ENCODE measurements around the gene GNAT1.

GRCh38 chr3:50154840-50155490 is 36.4 kb upstream of the GNAT1 start, which contains the start of gene SEMA3F:
- TF ChIP-seq IRF9 (CRISPR knock-in tag; IDR thresholded peaks at IDR 0.05; ENCODE audit: borderline replicate concordance): no peak
- no peak for TF ChIP-seq ZNF207 (IDR thresholded peaks at IDR 0.05; ENCODE audit: borderline replicate concordance)
- peak; percentile 97 for TF ChIP-seq RAD21 (CRISPR knock-in tag; IDR thresholded peaks at IDR 0.05)
- TF ChIP-seq HNF4G (IDR thresholded peaks at IDR 0.05; ENCODE audit: borderline replicate concordance, low read depth, low read length): no peak
- no peak for TF ChIP-seq HNF4G (CRISPR knock-in tag; IDR thresholded peaks at IDR 0.05; ENCODE audit: borderline replicate concordance, low read depth)
- no peak for TF ChIP-seq ZFP37 (CRISPR knock-in tag; IDR thresholded peaks at IDR 0.05; ENCODE audit: borderline replicate concordance)
- no peak for TF ChIP-seq ZNF550 (CRISPR knock-in tag; IDR thresholded peaks at IDR 0.05; ENCODE audit: borderline replicate concordance)
- TF ChIP-seq ZBTB43 (CRISPR knock-in tag; conservative IDR thresholded peaks at IDR 0.05): 0 out of 2 replicates have a peak, but pooled peaks have one; percentile 46
- TF ChIP-seq JUN (CRISPR knock-in tag; IDR thresholded peaks at IDR 0.05): no peak
- no peak for TF ChIP-seq GABPA (IDR thresholded peaks at IDR 0.05; ENCODE audit: low read depth, low read length)
- no peak for TF ChIP-seq GABPA (CRISPR knock-in tag; IDR thresholded peaks at IDR 0.05; ENCODE audit: low read depth)
- TF ChIP-seq RNF2 (conservative IDR thresholded peaks at IDR 0.05; ENCODE audit: low read depth): no peak

Data from HepG2 (cell line).